Measurements from ENCODE around the gene SMTN.

Gene SMTN

DNA sequence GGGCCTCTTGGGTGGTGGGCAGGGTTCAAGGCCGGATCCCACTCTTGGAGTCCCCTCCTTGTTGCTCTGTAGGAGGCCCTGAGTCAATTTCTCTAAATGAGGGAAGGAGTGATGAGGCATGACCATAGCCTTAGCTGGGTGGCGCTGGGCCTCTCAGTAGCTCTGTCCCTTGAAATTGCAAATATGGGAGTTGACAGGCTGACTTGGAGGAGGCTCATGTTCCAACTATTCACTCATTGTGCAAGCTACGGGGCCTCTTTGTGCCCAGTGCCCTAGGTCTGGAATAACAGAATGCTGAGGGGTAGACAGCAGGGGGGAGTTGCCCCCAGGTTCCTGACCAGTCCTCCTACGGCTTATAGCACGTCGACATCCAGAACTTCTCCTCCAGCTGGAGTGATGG, 18.3 kb downstream of the SMTN start:
- no peak for TF ChIP-seq ZFX (IDR thresholded peaks at IDR 0.05)
- TF ChIP-seq CTCF (conservative IDR thresholded peaks at IDR 0.05): no peak
- H3K27ac ChIP-seq: no peak overlapping the region

DNA sequence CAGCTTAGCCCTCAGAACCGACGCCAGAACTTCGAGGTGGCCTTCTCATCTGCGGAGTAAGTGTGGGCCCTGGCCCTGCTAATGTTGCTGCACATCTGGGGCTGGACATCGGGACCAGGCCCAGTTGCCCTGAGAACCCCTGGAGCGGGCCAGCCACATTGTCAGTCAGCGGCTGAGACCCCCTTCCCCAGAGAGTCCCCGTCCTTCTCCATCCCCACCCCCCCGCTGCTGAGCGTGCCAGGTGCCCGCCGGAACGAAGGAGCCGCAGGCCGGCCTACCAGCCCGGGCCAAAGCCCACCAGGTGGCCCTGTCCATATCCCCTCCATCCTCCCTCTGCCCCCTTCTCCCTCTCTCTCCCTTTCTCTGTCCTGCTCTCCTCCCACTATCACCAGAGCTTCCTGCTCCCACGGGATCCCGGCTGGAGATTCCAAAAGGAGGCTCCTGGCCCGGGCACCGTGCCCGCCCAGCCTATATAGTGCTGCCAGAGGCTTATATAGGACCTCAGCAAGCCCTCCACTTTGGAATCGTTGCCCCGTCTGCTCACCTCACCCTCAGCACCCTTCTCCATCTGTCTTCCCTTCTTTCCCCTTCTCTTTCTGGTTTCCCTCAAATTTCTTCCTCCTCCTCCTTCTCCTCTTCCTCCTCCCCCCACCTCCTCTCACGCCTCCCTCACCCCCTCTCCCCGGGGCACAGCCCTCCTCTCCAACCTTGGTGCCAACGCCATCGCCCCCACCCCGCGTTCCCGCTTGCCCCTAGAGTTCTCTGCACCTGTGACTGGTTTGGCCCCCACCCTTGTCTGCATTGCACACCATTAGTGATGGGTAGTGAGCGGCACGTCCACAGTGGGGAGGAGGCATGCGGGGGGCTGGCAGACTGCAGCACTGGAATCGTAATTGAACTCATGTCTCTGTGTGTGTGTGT, 19.0 kb downstream of the SMTN start:
- TF ChIP-seq ZFX (IDR thresholded peaks at IDR 0.05) (no peak), CTCF (conservative IDR thresholded peaks at IDR 0.05) (no peak)
- H3K27ac ChIP-seq: no peak overlapping the region

DNA sequence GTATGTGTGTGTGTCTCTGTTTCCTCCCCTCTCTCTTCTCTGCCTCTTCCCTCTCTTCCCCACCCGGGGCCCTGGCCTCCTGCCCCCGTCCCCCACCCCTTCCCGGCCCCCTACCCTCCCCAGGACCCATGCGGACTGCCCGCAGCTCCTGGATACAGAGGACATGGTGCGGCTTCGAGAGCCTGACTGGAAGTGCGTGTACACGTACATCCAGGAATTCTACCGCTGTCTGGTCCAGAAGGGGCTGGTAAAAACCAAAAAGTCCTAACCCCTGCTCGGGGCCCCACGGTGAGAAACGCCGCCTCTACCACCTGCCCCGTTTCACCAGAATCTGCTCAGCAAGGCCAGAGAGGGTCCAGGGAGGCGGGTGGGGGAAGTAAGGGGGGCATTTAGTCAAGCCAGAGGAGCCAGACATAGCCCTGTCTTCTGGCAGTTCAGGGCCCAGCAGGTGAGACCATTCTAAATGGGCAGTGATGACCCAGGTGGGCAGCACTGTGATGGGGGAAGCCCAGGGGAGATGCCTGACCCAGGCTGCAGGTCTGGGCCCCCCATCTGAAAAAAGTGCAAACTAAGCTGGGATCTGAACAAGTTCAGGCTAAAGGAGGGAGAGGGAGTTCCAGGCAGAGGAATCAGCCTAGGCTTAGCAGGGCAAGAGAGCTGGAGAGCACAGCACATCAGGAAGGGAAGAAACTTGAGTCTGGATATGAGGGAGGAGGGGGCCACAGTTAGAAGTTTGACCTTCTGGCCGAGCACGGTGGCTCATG, 19.8 kb downstream of the SMTN start:
- no peak for TF ChIP-seq ZFX (IDR thresholded peaks at IDR 0.05)
- TF ChIP-seq CTCF (conservative IDR thresholded peaks at IDR 0.05): no peak

GRCh38 chr22:31102441-31103081, 21.4 kb downstream of the SMTN start:
- no peak overlapping the region for H3K27ac ChIP-seq
- no peak for TF ChIP-seq ZFX (IDR thresholded peaks at IDR 0.05)
- TF ChIP-seq CTCF (conservative IDR thresholded peaks at IDR 0.05): no peak

More for the DNA sequence above, 19.8 kb downstream of the SMTN start:
- H3K27ac ChIP-seq: no peak overlapping the region

DNA sequence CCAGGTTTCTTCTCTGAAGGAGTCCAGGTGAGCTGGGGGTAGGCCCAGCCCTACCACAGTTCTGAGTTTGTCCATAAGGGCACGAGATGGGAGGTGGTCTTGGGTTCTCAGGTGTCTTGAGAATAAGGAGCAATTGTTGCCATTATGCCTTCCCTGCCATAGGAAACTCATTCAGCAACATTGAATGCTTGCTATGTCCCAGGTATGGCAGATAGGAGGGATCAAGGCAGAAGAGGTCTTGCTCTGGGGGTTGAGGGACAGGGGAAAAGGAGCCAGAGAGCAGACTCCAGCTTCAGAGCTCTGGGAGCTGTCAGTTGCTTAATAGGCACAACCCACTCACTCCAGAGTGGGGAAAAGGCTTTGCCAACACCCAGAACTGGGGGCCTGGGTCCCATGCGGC, 22.0 kb downstream of the SMTN start:
- TF ChIP-seq ZFX (IDR thresholded peaks at IDR 0.05): no peak
- TF ChIP-seq CTCF (conservative IDR thresholded peaks at IDR 0.05): no peak
- H3K27ac ChIP-seq: no peak overlapping the region

- no peak for TF ChIP-seq CTCF (conservative IDR thresholded peaks at IDR 0.05)
- no peak for TF ChIP-seq ZFX (IDR thresholded peaks at IDR 0.05)
- H3K27ac ChIP-seq: no peak overlapping the region
These were observed 23.0 kb downstream of the SMTN start for GRCh38 chr22:31103899-31104694.
